Parathyroid adenoma (tissue), 2 donors: ENCODE data around the gene ANTXRL.
"Not testable (repeated sequence)": the region's sequence is repeated elsewhere in the genome, so short reads cannot be mapped to it uniquely, and the experiment has no call there.

Experiments used
- H2AFZ ChIP-seq: fragments of 300-600 bp; sonication (generic); one replicate; pipeline ENCODE4 v1.7.0; 2017; ENCODE audit warnings: antibody characterized with exemption, mild to moderate bottlenecking
- H3K27ac ChIP-seq: fragments of 300-600 bp; sonication (generic); one replicate; pipeline ENCODE4 v1.7.0; 2017
- H3K27me3 ChIP-seq: fragments of 300-600 bp; sonication (generic); one replicate; pipeline ENCODE4 v1.7.0; 2017; ENCODE audit warnings: low read length; ENCODE audit not compliant: control insufficient read depth, insufficient read depth
- H3K36me3 ChIP-seq: fragments of 300-600 bp; sonication (generic); one replicate; pipeline ENCODE4 v1.7.0; 2017; ENCODE audit warnings: low read length; ENCODE audit not compliant: control insufficient read depth, insufficient read depth
- H3K4me1 ChIP-seq: fragments of 300-600 bp; sonication (generic); one replicate; pipeline ENCODE4 v1.7.0; 2017; ENCODE audit warnings: control low read depth
- H3K4me2 ChIP-seq: fragments of 300-600 bp; sonication (generic); one replicate; pipeline ENCODE4 v1.7.0; 2017; ENCODE audit warnings: low read length
- H3K4me3 ChIP-seq: fragments of 300-600 bp; sonication (generic); one replicate; pipeline ENCODE4 v1.7.0; 2017; ENCODE audit warnings: low read depth, low read length
- H3K79me2 ChIP-seq: fragments of 300-600 bp; sonication (generic); one replicate; pipeline ENCODE4 v1.7.0; 2017; ENCODE audit warnings: control low read depth
- H3K9ac ChIP-seq: fragments of 300-600 bp; sonication (generic); one replicate; pipeline ENCODE4 v1.7.0; 2017; ENCODE audit warnings: mild to moderate bottlenecking
- H3K9me3 ChIP-seq: fragments of 300-600 bp; sonication (generic); one replicate; pipeline ENCODE4 v1.7.0; 2017; ENCODE audit warnings: low read length; ENCODE audit not compliant: control insufficient read depth
- TF ChIP-seq, protein P1 (sequence below): fragments of 300-600 bp; sonication (generic); IDR thresholded peaks from one replicate; pipeline ENCODE4 v1.7.0; 2017; ENCODE audit warnings: antibody characterized with exemption, mild to moderate bottlenecking
- donor health status: primary hyperparathyroidism.

The ANTXRL gene

DNA sequence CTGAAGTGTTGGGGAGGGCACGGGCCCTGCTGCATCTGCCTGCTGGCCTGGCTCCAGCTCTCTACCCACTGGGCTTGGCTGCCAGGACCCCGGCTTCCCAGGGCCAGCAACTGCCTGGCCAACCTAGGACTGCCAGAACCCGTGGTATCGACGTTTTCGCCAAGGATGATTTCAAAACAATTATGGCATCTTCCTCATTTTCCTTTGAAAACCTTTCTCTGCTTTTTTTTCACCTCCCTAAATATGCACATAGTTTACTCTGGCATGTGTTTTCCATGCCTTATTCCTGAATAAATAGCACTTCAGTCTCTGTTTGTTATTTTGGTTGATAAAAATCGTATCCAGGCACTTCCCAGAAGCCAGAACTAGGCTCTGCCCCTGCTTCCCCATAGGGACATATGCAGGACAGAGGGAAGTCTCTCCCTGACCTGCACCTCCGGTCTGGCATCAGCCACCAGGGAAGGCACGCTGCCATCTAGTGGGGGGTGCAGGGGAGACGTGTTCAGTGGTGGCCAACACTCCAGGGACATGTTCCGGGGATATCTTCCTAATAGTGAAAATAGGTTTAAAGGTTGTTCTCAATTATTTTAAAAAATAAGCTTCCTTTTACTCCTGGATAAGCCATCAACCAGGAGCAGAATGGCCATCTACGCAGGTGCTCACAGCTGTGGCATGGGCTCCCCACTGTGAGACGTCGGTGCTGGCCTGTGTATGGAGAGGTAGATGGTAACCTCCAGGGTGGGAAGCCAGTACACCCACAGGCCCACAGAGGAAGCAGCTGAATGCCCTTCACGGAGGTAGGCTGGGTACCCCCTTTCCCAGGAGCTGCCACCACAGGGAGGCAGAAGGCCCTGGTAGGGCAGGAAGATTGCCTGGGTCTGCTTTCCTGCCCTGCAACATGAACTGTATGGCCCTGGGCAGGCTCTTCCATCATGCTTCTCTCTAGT lies 30.7 kb upstream of the ANTXRL start:
- Histone ChIP-seq H2AFZ (peak overlapping the region; percentile 66), H3K9ac (no peak overlapping the region), H3K27me3 (no peaks in the 10 kb centered on the region), H3K9me3 (no peaks in the 10 kb centered on the region), H3K4me2 (no peak overlapping the region), H3K79me2 (no peaks in the 10 kb centered on the region), H3K36me3 (no peaks in the 10 kb centered on the region), H3K27ac (no peak overlapping the region), H3K4me3 (no peak overlapping the region), H3K4me1 (no peaks in the 10 kb centered on the region)
- TF ChIP-seq, protein P1, sequence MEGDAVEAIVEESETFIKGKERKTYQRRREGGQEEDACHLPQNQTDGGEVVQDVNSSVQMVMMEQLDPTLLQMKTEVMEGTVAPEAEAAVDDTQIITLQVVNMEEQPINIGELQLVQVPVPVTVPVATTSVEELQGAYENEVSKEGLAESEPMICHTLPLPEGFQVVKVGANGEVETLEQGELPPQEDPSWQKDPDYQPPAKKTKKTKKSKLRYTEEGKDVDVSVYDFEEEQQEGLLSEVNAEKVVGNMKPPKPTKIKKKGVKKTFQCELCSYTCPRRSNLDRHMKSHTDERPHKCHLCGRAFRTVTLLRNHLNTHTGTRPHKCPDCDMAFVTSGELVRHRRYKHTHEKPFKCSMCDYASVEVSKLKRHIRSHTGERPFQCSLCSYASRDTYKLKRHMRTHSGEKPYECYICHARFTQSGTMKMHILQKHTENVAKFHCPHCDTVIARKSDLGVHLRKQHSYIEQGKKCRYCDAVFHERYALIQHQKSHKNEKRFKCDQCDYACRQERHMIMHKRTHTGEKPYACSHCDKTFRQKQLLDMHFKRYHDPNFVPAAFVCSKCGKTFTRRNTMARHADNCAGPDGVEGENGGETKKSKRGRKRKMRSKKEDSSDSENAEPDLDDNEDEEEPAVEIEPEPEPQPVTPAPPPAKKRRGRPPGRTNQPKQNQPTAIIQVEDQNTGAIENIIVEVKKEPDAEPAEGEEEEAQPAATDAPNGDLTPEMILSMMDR: peak; percentile 70

DNA sequence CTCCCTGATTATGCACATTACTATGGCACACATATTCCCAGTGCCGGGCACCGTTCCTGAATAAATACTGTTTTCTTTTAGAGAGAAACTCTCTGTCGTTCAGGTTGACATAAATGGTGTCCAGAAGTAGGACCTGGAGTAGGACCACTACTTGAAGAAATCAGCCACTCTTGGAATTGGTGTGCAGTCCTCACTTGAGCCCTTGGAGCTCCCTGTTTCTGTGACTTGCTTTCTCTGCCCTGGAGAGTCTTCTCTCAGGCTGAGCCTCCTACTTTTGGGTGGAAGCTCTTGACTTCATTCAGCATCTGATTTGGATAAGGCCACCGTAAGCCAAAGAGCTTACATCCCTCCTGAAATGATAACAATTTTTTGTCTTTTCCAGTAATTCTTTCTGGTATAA lies 29.7 kb upstream of the ANTXRL start:
- Histone ChIP-seq H3K27me3 (no peaks in the 10 kb centered on the region), H3K4me1 (no peaks in the 10 kb centered on the region), H3K9ac (no peak overlapping the region), H2AFZ (peak overlapping the region; percentile 29), H3K4me2 (no peak overlapping the region), H3K36me3 (no peaks in the 10 kb centered on the region), H3K79me2 (no peaks in the 10 kb centered on the region), H3K27ac (no peak overlapping the region), H3K4me3 (no peak overlapping the region), H3K9me3 (no peaks in the 10 kb centered on the region)
- TF ChIP-seq, protein P1: no peak

DNA sequence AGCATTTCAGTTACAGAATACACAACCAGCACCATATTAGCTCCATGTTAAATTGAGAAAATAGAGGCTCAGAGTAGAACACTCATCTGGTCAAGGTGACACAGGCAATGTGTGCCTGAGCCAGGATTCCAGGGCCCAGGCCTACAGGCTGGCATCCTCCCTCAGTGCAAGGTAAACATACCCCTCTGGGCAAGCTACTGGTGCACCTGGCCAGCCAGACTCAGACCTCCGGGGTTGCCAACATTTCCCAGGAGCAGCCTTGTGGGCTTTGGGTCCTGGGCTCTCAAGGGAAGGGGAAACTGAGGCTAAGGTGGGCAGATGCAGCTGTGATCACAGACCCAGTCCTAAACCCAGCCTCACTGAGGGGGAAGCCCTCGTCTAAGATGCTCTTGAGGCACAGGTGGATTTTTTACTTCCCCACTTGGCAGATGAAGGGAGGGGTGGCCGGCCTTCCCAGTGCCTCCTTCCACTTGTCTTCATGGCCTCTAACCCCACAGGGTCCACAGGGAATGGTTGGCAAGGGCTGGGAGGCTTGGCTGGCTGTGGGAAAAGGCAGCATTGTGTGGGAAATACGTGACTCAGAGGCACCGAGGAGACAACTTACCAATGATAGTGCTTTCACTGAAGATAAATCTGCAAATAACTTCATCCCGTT lies 23.8 kb upstream of the ANTXRL start:
- H3K36me3 ChIP-seq, H3K4me1 ChIP-seq, H3K27me3 ChIP-seq, H3K9me3 ChIP-seq, H3K27ac ChIP-seq, H3K4me2 ChIP-seq, H3K79me2 ChIP-seq, H3K9ac ChIP-seq, H2AFZ ChIP-seq, H3K4me3 ChIP-seq: not testable (repeated sequence)

DNA sequence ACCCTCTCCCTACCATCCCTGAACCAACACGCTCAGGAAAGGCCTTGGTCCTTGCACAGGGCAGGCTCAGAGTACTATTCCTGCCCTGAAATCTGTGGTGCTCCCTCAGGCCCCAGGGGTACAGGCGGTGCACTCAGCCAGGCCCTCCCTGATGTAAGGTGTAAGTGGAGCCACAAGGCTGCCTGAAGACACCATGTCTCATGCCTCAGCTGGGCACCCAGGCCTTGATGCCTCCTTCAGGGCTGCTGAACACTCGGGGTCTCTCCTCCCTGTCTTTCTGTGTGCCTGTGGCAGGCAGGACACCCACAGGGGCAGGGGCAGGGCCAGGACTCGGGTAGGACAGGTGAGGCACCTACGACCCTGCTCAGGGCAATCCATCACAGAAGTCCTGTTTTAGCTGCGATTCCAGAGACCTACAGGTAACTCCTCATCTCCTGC lies 22.9 kb upstream of the ANTXRL start:
- H3K9me3 ChIP-seq: no peaks in the 10 kb centered on the region
- H3K27me3 ChIP-seq: no peaks in the 10 kb centered on the region
- TF ChIP-seq, protein P1: no peak
- no peak overlapping the region for H3K27ac ChIP-seq
- no peak overlapping the region for H3K9ac ChIP-seq
- H3K4me3 ChIP-seq: no peak overlapping the region
- H3K4me2 ChIP-seq: no peak overlapping the region
- no peak overlapping the region for H2AFZ ChIP-seq
- no peaks in the 10 kb centered on the region for H3K4me1 ChIP-seq
- no peaks in the 10 kb centered on the region for H3K36me3 ChIP-seq
- no peaks in the 10 kb centered on the region for H3K79me2 ChIP-seq

DNA sequence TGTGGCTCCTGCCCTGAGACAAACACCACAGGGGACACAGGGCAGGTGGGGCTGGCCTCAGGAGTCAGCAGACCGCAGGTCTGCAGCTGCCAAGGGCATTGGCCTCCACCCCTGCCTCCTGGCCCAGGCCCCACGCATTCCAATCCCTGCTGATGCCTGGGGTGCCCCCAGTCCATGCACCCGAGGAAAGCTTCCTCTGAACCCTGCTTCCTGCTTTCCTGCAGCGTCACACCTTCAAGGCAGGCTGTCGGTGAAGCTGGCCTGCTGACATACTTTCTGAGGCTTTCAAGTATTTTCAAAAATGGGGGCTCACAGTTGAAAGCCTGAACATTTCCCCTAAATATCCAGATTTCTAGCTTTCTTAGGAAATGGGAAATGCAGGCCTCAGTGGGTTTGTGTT lies 22.5 kb upstream of the ANTXRL start:
- TF ChIP-seq, protein P1: no peak

More for the DNA sequence above, 22.5 kb upstream of the ANTXRL start:
- Histone ChIP-seq H3K4me3 (no peak overlapping the region), H3K36me3 (no peaks in the 10 kb centered on the region), H3K4me1 (no peaks in the 10 kb centered on the region), H2AFZ (peak overlapping the region; percentile 65), H3K9ac (no peak overlapping the region), H3K27me3 (no peaks in the 10 kb centered on the region), H3K9me3 (no peaks in the 10 kb centered on the region), H3K79me2 (no peaks in the 10 kb centered on the region), H3K27ac (no peak overlapping the region), H3K4me2 (no peak overlapping the region)
